ENCODE results near the gene TTC28. TPM values are rescaled to one million over a fixed set of nuclear protein-coding genes. Genes with fewer than 3 reads are reported as not detected.

Gene TTC28
- total and polyA plus RNA-seq, 4 donors = 3.1 to 74.9 (median 26.1) TPM

- Histone ChIP-seq H3K9me3 (ENCODE audit: control insufficient read depth, low read length) (no peaks in the 10 kb centered on the region), H3K4me3 (ENCODE audit: low read length in 2 of 2) (no peak overlapping the region), H3K36me3 (ENCODE audit: control insufficient read depth in 1 of 2, insufficient read depth in 2 of 2, low read length in 1 of 2) (peaks cover 0 to 4% of the 10 kb centered on the region in 2 donors), H3K4me1 (ENCODE audit: control insufficient read depth in 1 of 2, insufficient read depth in 2 of 2, low read length in 2 of 2) (no peaks in the 10 kb centered on the region), H3K27ac (ENCODE audit: low read depth in 1 of 2, low read length in 2 of 2) (no peak overlapping the region), H3K27me3 (ENCODE audit: control insufficient read depth in 1 of 2, insufficient read depth in 2 of 2, low read length in 1 of 2) (no peaks in the 10 kb centered on the region)
- ATAC-seq (ENCODE audit: low FRiP score) = no peak
- intact Hi-C loops (cut with DNase I) = no loop called here
- 91 to 94% methylated on average over 9 of the region's 9 CpGs for WGBS, 2 donors
- DNase-seq = no peak
Measured at GRCh38 chr22:27984723-27985122, 694.9 kb downstream of the TTC28 start.

DNA sequence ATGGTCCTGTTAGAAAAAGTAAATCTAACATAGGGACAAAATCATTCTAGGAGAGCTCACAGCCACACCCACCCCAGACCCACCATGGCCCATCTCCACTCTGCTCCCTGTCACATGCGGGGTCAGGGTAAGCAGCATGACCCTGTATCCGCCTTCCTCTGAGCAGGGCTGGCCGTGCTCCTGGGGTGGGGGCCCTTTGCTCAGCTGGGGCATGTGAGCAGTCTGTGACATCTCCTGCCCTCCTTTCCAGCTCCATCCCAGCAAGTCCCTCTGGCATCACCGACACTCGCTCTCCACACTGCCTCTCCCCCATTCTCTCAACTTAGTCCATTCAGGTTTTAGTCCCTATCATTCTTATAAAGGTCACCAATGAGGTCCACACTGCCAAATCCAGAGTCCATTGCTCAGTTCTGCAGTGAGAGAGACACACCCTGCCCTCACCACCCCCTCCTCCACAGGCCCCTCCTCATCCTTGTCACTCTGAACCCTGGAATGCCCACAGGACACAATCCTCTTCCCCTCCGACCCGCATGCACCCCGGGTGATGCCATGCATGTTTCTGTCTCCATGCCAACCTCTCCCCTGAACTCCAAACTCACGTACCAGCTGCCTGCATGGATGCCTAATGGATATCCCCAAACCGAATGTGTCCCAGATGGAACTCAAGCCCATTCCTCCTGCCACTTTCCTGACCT, 695.5 kb downstream of the TTC28 start:
- Histone ChIP-seq H3K27ac (ENCODE audit: low read depth in 1 of 2, low read length in 2 of 2) (no peak overlapping the region), H3K4me1 (ENCODE audit: control insufficient read depth in 1 of 2, insufficient read depth in 2 of 2, low read length in 2 of 2) (no peaks in the 10 kb centered on the region), H3K36me3 (ENCODE audit: control insufficient read depth in 1 of 2, insufficient read depth in 2 of 2, low read length in 1 of 2) (peaks cover 0 to 4% of the 10 kb centered on the region in 2 donors), H3K27me3 (ENCODE audit: control insufficient read depth in 1 of 2, insufficient read depth in 2 of 2, low read length in 1 of 2) (no peaks in the 10 kb centered on the region), H3K4me3 (ENCODE audit: low read length in 2 of 2) (no peak overlapping the region), H3K9me3 (ENCODE audit: control insufficient read depth, low read length) (no peaks in the 10 kb centered on the region)
- 70 to 82% methylated on average over 10 of the region's 10 CpGs for WGBS, 2 donors
- intact Hi-C loops (cut with DNase I) = no loop called here
- DNase-seq = no peak
- no peak for ATAC-seq (ENCODE audit: low FRiP score)

DNA sequence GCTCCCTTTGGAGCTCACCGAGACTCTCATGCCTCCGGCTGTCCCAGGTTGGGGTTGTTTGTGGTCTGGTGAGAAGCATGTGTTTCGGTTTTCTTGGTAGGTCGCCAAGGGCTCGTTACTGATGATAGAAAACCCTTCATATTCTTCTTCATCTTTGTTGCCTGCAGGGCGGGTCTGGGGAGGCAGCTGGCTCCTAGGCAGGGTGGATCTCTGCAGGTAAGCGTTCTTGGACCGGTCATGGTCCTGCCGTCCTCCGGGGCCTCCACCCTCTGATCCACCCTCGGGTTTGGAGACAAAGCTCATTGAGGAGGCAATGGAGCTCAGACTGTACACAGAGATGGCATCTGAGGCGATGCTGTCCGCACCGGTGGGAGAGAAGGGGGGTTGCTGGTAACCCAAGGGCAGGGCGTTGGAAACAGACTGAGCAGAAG, 696.3 kb downstream of the TTC28 start:
- ATAC-seq (ENCODE audit: low FRiP score) (no peak), DNase-seq (no peak)
- Histone ChIP-seq H3K4me3 (ENCODE audit: low read length in 2 of 2) (no peak overlapping the region), H3K27ac (ENCODE audit: low read depth in 1 of 2, low read length in 2 of 2) (no peak overlapping the region), H3K27me3 (ENCODE audit: control insufficient read depth in 1 of 2, insufficient read depth in 2 of 2, low read length in 1 of 2) (no peaks in the 10 kb centered on the region), H3K9me3 (ENCODE audit: control insufficient read depth, low read length) (no peaks in the 10 kb centered on the region), H3K4me1 (ENCODE audit: control insufficient read depth in 1 of 2, insufficient read depth in 2 of 2, low read length in 2 of 2) (no peaks in the 10 kb centered on the region), H3K36me3 (ENCODE audit: control insufficient read depth in 1 of 2, insufficient read depth in 2 of 2, low read length in 1 of 2) (peaks cover 0 to 4% of the 10 kb centered on the region in 2 donors)
- intact Hi-C loops (cut with DNase I) = no loop called here
- WGBS, 2 donors = 84 to 88% methylated on average over 15 of the region's 15 CpGs

DNA sequence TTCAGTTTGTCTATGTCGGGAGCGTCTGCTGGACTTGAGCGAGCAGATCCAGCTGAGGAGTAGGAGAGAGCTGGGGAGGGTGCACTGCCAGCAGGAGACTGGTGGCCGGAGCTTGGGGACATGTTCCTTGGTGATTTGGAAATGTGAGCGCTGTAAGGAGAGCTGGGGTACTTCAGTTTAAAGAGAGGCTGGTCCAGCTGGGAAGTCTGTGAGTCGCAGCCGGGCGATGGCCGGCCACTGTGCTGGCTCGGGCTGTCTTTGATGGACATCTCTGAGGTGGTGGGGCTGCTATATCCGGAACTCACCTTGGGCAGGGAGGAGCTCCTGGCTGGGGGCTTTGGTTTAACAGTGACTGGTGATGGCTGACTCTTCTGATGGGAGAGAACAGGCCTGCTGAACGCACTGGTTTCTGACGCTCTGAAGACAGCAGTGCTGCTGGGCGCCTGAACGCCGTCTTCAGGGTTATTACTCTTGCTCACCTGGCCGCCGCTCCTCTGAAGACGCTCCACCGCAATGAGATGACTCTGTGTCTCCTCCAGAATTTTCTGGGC, 696.9 kb downstream of the TTC28 start:
- no peak for DNase-seq
- Histone ChIP-seq H3K4me1 (ENCODE audit: control insufficient read depth in 1 of 2, insufficient read depth in 2 of 2, low read length in 2 of 2) (no peaks in the 10 kb centered on the region), H3K27me3 (ENCODE audit: control insufficient read depth in 1 of 2, insufficient read depth in 2 of 2, low read length in 1 of 2) (no peaks in the 10 kb centered on the region), H3K9me3 (ENCODE audit: control insufficient read depth, low read length) (no peaks in the 10 kb centered on the region), H3K4me3 (ENCODE audit: low read length in 2 of 2) (no peak overlapping the region), H3K27ac (ENCODE audit: low read depth in 1 of 2, low read length in 2 of 2) (no peak overlapping the region), H3K36me3 (ENCODE audit: control insufficient read depth in 1 of 2, insufficient read depth in 2 of 2, low read length in 1 of 2) (peaks cover 0 to 4% of the 10 kb centered on the region in 2 donors)
- no peak for ATAC-seq (ENCODE audit: low FRiP score)
- WGBS, 2 donors = 94% methylated on average over 20 of the region's 20 CpGs
- intact Hi-C loops (cut with DNase I) = no loop called here

DNA sequence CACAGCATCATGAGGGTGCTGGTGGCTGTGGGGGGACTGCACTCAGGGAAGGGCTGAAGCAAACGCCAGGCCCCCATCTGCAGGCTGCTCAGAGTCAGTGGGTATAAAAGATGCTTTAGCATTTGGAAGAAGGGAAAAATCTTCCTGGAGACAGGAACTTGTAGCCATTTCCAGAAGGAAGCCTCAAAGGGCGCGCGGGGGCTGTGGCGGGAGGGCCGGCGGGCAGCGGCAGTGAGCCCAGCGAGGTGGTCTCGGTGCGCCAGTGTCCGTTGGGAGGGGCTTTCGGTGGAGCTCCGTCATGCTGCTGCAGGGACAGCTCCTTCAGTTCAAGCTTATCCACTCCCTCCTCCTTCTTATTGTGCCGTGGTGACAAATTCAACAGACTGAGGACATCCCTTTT, 697.5 kb downstream of the TTC28 start:
- Histone ChIP-seq H3K27me3 (ENCODE audit: control insufficient read depth in 1 of 2, insufficient read depth in 2 of 2, low read length in 1 of 2) (no peaks in the 10 kb centered on the region), H3K9me3 (ENCODE audit: control insufficient read depth, low read length) (no peaks in the 10 kb centered on the region), H3K4me3 (ENCODE audit: low read length in 2 of 2) (no peak overlapping the region), H3K4me1 (ENCODE audit: control insufficient read depth in 1 of 2, insufficient read depth in 2 of 2, low read length in 2 of 2) (no peaks in the 10 kb centered on the region), H3K36me3 (ENCODE audit: control insufficient read depth in 1 of 2, insufficient read depth in 2 of 2, low read length in 1 of 2) (peaks cover 0 to 4% of the 10 kb centered on the region in 2 donors), H3K27ac (ENCODE audit: low read depth in 1 of 2, low read length in 2 of 2) (no peak overlapping the region)
- DNase-seq (no peak), ATAC-seq (ENCODE audit: low FRiP score) (no peak)
- 91 to 93% methylated on average over 14 to 15 of the region's 15 CpGs for WGBS, 2 donors
- intact Hi-C loops (cut with DNase I) = no loop called here

GRCh38 chr22:27980424-27981148, 699.1 kb downstream of the TTC28 start:
- no peaks in the 10 kb centered on the region for H3K9me3 ChIP-seq (ENCODE audit: control insufficient read depth, low read length)
- ATAC-seq (ENCODE audit: low FRiP score) (no peak), DNase-seq (no peak)
- H3K27ac ChIP-seq (ENCODE audit: low read depth in 1 of 2, low read length in 2 of 2) = no peak overlapping the region
- H3K4me1 ChIP-seq (ENCODE audit: control insufficient read depth in 1 of 2, insufficient read depth in 2 of 2, low read length in 2 of 2) = no peaks in the 10 kb centered on the region
- no peaks in the 10 kb centered on the region for H3K27me3 ChIP-seq (ENCODE audit: control insufficient read depth in 1 of 2, insufficient read depth in 2 of 2, low read length in 1 of 2)
- H3K4me3 ChIP-seq (ENCODE audit: low read length in 2 of 2) = no peak overlapping the region
- intact Hi-C loops (cut with DNase I) = no loop called here
- WGBS, 2 donors = 83 to 88% methylated on average over 7 of the region's 7 CpGs
- peaks cover 0 to 2% of the 10 kb centered on the region in 2 donors for H3K36me3 ChIP-seq (ENCODE audit: control insufficient read depth in 1 of 2, insufficient read depth in 2 of 2, low read length in 1 of 2)

GRCh38 chr22:27978802-27979201, 700.8 kb downstream of the TTC28 start:
- H3K27ac ChIP-seq (ENCODE audit: low read depth in 1 of 2, low read length in 2 of 2) = no peak overlapping the region
- no peaks in the 10 kb centered on the region for H3K9me3 ChIP-seq (ENCODE audit: control insufficient read depth, low read length)
- intact Hi-C loops (cut with DNase I) = no loop called here
- 87 to 89% methylated on average over 5 of the region's 5 CpGs for WGBS, 2 donors
- ATAC-seq (ENCODE audit: low FRiP score) = no peak
- H3K4me1 ChIP-seq (ENCODE audit: control insufficient read depth in 1 of 2, insufficient read depth in 2 of 2, low read length in 2 of 2) = peaks cover 0 to 3% of the 10 kb centered on the region in 2 donors
- H3K36me3 ChIP-seq (ENCODE audit: control insufficient read depth in 1 of 2, insufficient read depth in 2 of 2, low read length in 1 of 2) = peaks cover 0 to 2% of the 10 kb centered on the region in 2 donors
- DNase-seq = no peak
- no peak overlapping the region for H3K4me3 ChIP-seq (ENCODE audit: low read length in 2 of 2)
- no peaks in the 10 kb centered on the region for H3K27me3 ChIP-seq (ENCODE audit: control insufficient read depth in 1 of 2, insufficient read depth in 2 of 2, low read length in 1 of 2)

DNA sequence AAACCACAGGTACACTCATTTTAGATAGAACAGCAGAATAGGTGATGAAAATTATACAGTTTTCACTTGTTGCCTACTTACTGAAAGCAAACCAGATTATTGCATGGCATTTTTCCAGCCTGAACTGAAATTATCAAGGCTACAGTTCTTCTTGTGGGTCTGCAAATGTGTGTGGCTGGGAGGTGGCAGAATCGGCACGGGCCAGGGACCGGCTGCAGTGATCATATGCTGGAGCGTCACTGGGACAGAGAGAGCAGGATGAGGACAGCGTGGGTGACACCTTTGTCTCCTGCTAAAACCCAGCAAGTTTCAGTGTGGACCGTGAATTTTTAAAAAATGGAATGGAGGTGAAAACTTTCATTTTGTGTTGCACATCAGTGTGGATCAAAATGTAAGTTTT, 701.3 kb downstream of the TTC28 start:
- WGBS, 2 donors = 87 to 93% methylated on average over 6 of the region's 6 CpGs
- H3K4me1 ChIP-seq (ENCODE audit: control insufficient read depth in 1 of 2, insufficient read depth in 2 of 2, low read length in 2 of 2) = peaks cover 0 to 4% of the 10 kb centered on the region in 2 donors
- ATAC-seq (ENCODE audit: low FRiP score) (no peak), DNase-seq (no peak)
- H3K36me3 ChIP-seq (ENCODE audit: control insufficient read depth in 1 of 2, insufficient read depth in 2 of 2, low read length in 1 of 2) = peaks cover 0 to 2% of the 10 kb centered on the region in 2 donors
- H3K27ac ChIP-seq (ENCODE audit: low read depth in 1 of 2, low read length in 2 of 2) = no peak overlapping the region
- H3K27me3 ChIP-seq (ENCODE audit: control insufficient read depth in 1 of 2, insufficient read depth in 2 of 2, low read length in 1 of 2) = no peaks in the 10 kb centered on the region
- intact Hi-C loops (cut with DNase I) = no loop called here
- H3K4me3 ChIP-seq (ENCODE audit: low read length in 2 of 2) = no peak overlapping the region
- H3K9me3 ChIP-seq (ENCODE audit: control insufficient read depth, low read length) = no peaks in the 10 kb centered on the region
